HepG2 (cell line): ENCODE measurements around the gene GPR17. TPM values are rescaled to one million over a fixed set of nuclear protein-coding genes. Genes with fewer than 3 reads are reported as not detected.

Experiments used
- ATAC-seq: fragments of 200-7000 bp; cut with Tn5 transposase; 3 replicates; pipeline ENCODE4 v1.9.1; 2020; ENCODE audit warnings: mild to moderate bottlenecking, moderate library complexity
- BruUV-seq: library from RNA; stranded (reverse); fragments of 400-500 nt; replicated peaks from 2 replicates; lab custom pipeline; 2021; lab: Mats Ljungman, UMichigan
- CTCF ChIA-PET: fragments of 300-600 bp; formaldehyde crosslinking; extraction: SDS; loops from one replicate; lab custom pipeline; 2021; ENCODE audit warnings: low total read pairs, inconsistent platforms, low intra/inter-chr PET ratio; lab: Yijun Ruan, JAX
- POLR2A ChIA-PET: fragments of 350-600 bp; sonication (Branson Sonifier 250); formaldehyde crosslinking; loops from one replicate; lab custom pipeline; 2020; ENCODE audit warnings: antibody characterized with exemption, inconsistent platforms; lab: Yijun Ruan, JAX
- DNase-seq: peaks from one replicate; pipeline ENCODE4 v3.0.0-alpha.2; 2015; ENCODE audit warnings: low spot score
- FAIRE-seq: peaks from 3 replicates; lab custom pipeline; 2011; peaks lifted over from hg19 to GRCh38; lab: Jason Lieb, UNC
- H2AFZ ChIP-seq: one replicate; pipeline ENCODE4 v1.6.1; 2011; ENCODE audit warnings: low read length, inconsistent platforms
- H3K27ac ChIP-seq: fragments of 300-600 bp; 3 replicates; pipeline ENCODE4 v1.8.0; 2011; ENCODE audit warnings: mixed run types, mild to moderate bottlenecking, mixed read lengths, low read length, inconsistent platforms; ENCODE audit not compliant: insufficient read depth; ENCODE audit errors: extremely low read length
- H3K27me3 ChIP-seq, 2 experiments: fragments of 200-600 bp in 1 of 2; 2 replicates in 1 of 2; 3 replicates in 1 of 2; pipeline versions ENCODE4 v1.6.0 to v1.8.0; 2011; ENCODE audit warnings: low read length in 2 of 2, mild to moderate bottlenecking in 2 of 2, moderate library complexity in 2 of 2, inconsistent platforms in 1 of 2; ENCODE audit not compliant: insufficient read depth in 2 of 2, control insufficient read depth in 1 of 2
- H3K36me3 ChIP-seq, 2 experiments: fragments of 200-600 bp in 1 of 2; replicated peaks in 1 of 2; 2 replicates in 1 of 2; 3 replicates in 1 of 2; pipeline versions ENCODE4 v1.5.1 to v1.8.0; 2011; ENCODE audit warnings: low read length in 2 of 2, inconsistent platforms in 1 of 2; ENCODE audit not compliant: insufficient read depth in 2 of 2, control insufficient read depth in 1 of 2
- H3K4me1 ChIP-seq: 2 replicates; pipeline ENCODE4 v1.5.1; 2012; ENCODE audit warnings: low read length, inconsistent platforms; ENCODE audit not compliant: insufficient read depth
- H3K4me2 ChIP-seq: 2 replicates; pipeline ENCODE4 v1.6.0; 2011; ENCODE audit warnings: low read depth, low read length, inconsistent platforms
- H3K4me3 ChIP-seq, 3 experiments: fragments of 200-600 bp in 1 of 3; sonication (generic), shearing (Covaris generic) in 1 of 3; replicated peaks in 1 of 3; 2 replicates each; pipeline ENCODE4 v1.5.1; 2011 to 2016; ENCODE audit warnings: low read length in 3 of 3, inconsistent platforms in 2 of 3, low read depth in 2 of 3, mild to moderate bottlenecking in 2 of 3, control low read depth in 1 of 3, mixed read lengths in 1 of 3; ENCODE audit not compliant: insufficient read depth in 1 of 3
- H3K79me2 ChIP-seq: one replicate; pipeline ENCODE4 v1.6.1; 2011; ENCODE audit warnings: low read length, inconsistent platforms; ENCODE audit not compliant: insufficient read depth
- H3K9ac ChIP-seq: 2 replicates; pipeline ENCODE4 v1.6.0; 2011; ENCODE audit warnings: mild to moderate bottlenecking, low read depth, low read length, inconsistent platforms; ENCODE audit not compliant: insufficient read depth
- H3K9me3 ChIP-seq: 2 replicates; pipeline ENCODE4 v1.5.1; 2012; ENCODE audit warnings: mild to moderate bottlenecking, low read length
- H4K20me1 ChIP-seq: 2 replicates; pipeline ENCODE4 v1.6.0; 2011; ENCODE audit warnings: inconsistent platforms, mild to moderate bottlenecking, low read length, moderate library complexity; ENCODE audit not compliant: insufficient read depth
- ASH2L ChIP-seq: fragments of 300-600, 200-600 bp; sonication (generic); IDR thresholded peaks from 2 replicates; pipeline ENCODE4 v1.7.0; 2017; ENCODE audit warnings: low read depth, mild to moderate bottlenecking, moderate library complexity, mixed read lengths, low read length; ENCODE audit not compliant: insufficient read length
- HOXD1 ChIP-seq: sonication (generic); formaldehyde crosslinking; IDR thresholded peaks from 2 replicates; pipeline ENCODE4 v1.5.0; 2020; ENCODE audit warnings: missing genetic modification reagents
- KMT2B ChIP-seq: IDR thresholded peaks from 2 replicates; pipeline ENCODE4 v1.6.1; 2016; ENCODE audit warnings: missing genetic modification reagents, missing compliant biosample characterization
- RFX5 ChIP-seq: IDR thresholded peaks from 2 replicates; pipeline ENCODE4 v1.6.1; 2011; ENCODE audit warnings: low read depth, low read length, improper control_type of control experiment
- SIX1 ChIP-seq: sonication (generic); formaldehyde crosslinking; IDR thresholded peaks from 2 replicates; pipeline ENCODE4 v1.4.0; 2020; ENCODE audit warnings: missing genetic modification reagents, borderline replicate concordance
- SRF ChIP-seq: IDR thresholded peaks from 2 replicates; pipeline ENCODE4 v1.6.1; 2011; ENCODE audit warnings: mild to moderate bottlenecking, low read depth, low read length, moderate library complexity
- THAP11 ChIP-seq: IDR thresholded peaks from 2 replicates; pipeline ENCODE4 v1.6.1; 2016; ENCODE audit warnings: missing biosample characterization, missing genetic modification reagents
- THYN1 ChIP-seq: sonication (generic); formaldehyde crosslinking; IDR thresholded peaks from 2 replicates; pipeline ENCODE4 v1.8.1; 2023; ENCODE audit warnings: low read depth, mild to moderate bottlenecking, moderate library complexity, missing genetic modification reagents, borderline replicate concordance
- ZNF180 ChIP-seq: sonication (generic); formaldehyde crosslinking; IDR thresholded peaks from 2 replicates; pipeline ENCODE4 v1.4.0; 2020; ENCODE audit warnings: low read depth, missing genetic modification reagents, borderline replicate concordance
- ZNF343 ChIP-seq: sonication (generic); formaldehyde crosslinking; IDR thresholded peaks from 2 replicates; pipeline ENCODE4 v1.4.0; 2020; ENCODE audit warnings: mild to moderate bottlenecking, missing genetic modification reagents
- ZNF703 ChIP-seq: sonication (generic); formaldehyde crosslinking; IDR thresholded peaks from 2 replicates; pipeline ENCODE4 v1.5.1; 2020; ENCODE audit warnings: missing genetic modification reagents, mild to moderate bottlenecking, moderate library complexity, borderline replicate concordance
- in situ Hi-C: cut with HindIII; loops from 2 replicates; pipeline ENCODE4 v1.10.0; 2017; ENCODE audit warnings: low pct_unique_long_range_greater_than_20kb; ENCODE audit not compliant: extremely low pct_ligation_motif_present
- intact Hi-C: fragments of 100-400 bp; cut with micrococcal nuclease; formaldehyde crosslinking; loops from one replicate; pipeline ENCODE4 v1.10.0; 2022; ENCODE audit not compliant: unreplicated experiment
- polyA plus RNA-seq, 8 experiments: library from polyadenylated mRNA; depleted of rRNA in 3 of 8; stranded (reverse) in 7 of 8; unstranded in 1 of 8; fragments of >200 nt; fragmentation: Illumina TruSeq in 4 of 8; extraction: Trizol in 4 of 8; gene quantifications; 2 replicates each; pipeline versions ENCODE4 v1.2.1 to v1.2.3, GENCODE V29; 2011 to 2016; ENCODE audit warnings: low read depth in 4 of 8, missing spikeins in 1 of 8, mixed read lengths in 1 of 8; ENCODE audit not compliant: insufficient read depth in 1 of 8
- total RNA-seq, 5 experiments: library from RNA; depleted of rRNA; stranded (reverse); fragments of >200 nt; fragmentation: Illumina TruSeq; extraction: Trizol; gene quantifications; 2 replicates each; pipeline ENCODE4 v1.2.3, GENCODE V29; 2016; ENCODE audit warnings: low read depth in 1 of 5
- TF ChIP-seq, protein P1 (sequence below): IDR thresholded peaks from 2 replicates; pipeline ENCODE4 v1.6.1; 2016; ENCODE audit warnings: missing compliant biosample characterization, missing genetic modification reagents, borderline replicate concordance
- TF ChIP-seq, protein P2 (sequence below): sonication (generic); formaldehyde crosslinking; IDR thresholded peaks from 2 replicates; pipeline ENCODE4 v1.4.0; 2020; ENCODE audit warnings: missing genetic modification reagents

Gene GPR17
- total and polyA plus RNA-seq, 2 of the 13 experiments (the other 11 are each of a cell fraction or from before 2014, with no cell fraction given), result not detected

DNA sequence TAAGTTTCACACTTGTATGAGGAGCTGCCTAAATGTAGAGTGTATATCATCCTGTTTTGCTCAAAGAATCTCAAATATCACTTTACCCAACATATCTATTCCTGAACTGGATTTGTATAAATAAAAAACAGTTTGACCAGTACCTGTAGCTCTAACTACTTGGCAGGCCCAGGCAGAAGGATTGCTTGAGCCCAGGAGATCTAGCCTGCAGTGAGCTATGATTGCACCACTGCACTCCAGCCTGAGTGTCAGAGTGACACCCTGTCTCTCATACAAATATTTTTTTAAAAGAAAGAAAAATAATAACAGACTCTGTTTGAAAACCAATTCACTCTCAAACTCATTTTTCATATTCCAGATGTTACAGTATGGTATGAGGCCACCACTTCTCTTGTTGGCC is 37.1 kb downstream of the GPR17 start:
- no peak for DNase-seq
- no TSS peak for BruUV-seq
- H3K79me2 ChIP-seq, result no peaks in the 10 kb centered on the region

More for the DNA sequence above, 37.1 kb downstream of the GPR17 start:
- Histone ChIP-seq H3K27me3 (peaks cover 7 to 56% of the 10 kb centered on the region in 2 experiments), H4K20me1 (no peaks in the 10 kb centered on the region), H3K36me3 (no peaks in the 10 kb centered on the region), H3K4me2 (no peak overlapping the region), H3K9ac (no peak overlapping the region), H3K27ac (no peak overlapping the region), H2AFZ (no peak overlapping the region), H3K4me1 (peaks cover 15% of the 10 kb centered on the region), H3K9me3 (no peaks in the 10 kb centered on the region), H3K4me3 (no peak overlapping the region)
- intact Hi-C loops, result no loop called here
- ChIA-PET CTCF (no interaction called here), POLR2A (no interaction called here)
- no peak for TF ChIP-seq RFX5
- TF ChIP-seq KMT2B, result no peak
- no peak for TF ChIP-seq ZNF180 (CRISPR knock-in tag)
- no peak for TF ChIP-seq SRF
- TF ChIP-seq THYN1 (CRISPR knock-in tag), result no peak
- TF ChIP-seq, protein P1, sequence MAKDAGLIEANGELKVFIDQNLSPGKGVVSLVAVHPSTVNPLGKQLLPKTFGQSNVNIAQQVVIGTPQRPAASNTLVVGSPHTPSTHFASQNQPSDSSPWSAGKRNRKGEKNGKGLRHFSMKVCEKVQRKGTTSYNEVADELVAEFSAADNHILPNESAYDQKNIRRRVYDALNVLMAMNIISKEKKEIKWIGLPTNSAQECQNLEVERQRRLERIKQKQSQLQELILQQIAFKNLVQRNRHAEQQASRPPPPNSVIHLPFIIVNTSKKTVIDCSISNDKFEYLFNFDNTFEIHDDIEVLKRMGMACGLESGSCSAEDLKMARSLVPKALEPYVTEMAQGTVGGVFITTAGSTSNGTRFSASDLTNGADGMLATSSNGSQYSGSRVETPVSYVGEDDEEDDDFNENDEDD (CRISPR knock-in tag), result no peak
- TF ChIP-seq SIX1, result no peak
- no peak for TF ChIP-seq HOXD1
- TF ChIP-seq THAP11 (CRISPR knock-in tag), result no peak
- TF ChIP-seq ZNF343 (CRISPR knock-in tag), result no peak
- no peak for TF ChIP-seq ASH2L
- TF ChIP-seq, protein P2, sequence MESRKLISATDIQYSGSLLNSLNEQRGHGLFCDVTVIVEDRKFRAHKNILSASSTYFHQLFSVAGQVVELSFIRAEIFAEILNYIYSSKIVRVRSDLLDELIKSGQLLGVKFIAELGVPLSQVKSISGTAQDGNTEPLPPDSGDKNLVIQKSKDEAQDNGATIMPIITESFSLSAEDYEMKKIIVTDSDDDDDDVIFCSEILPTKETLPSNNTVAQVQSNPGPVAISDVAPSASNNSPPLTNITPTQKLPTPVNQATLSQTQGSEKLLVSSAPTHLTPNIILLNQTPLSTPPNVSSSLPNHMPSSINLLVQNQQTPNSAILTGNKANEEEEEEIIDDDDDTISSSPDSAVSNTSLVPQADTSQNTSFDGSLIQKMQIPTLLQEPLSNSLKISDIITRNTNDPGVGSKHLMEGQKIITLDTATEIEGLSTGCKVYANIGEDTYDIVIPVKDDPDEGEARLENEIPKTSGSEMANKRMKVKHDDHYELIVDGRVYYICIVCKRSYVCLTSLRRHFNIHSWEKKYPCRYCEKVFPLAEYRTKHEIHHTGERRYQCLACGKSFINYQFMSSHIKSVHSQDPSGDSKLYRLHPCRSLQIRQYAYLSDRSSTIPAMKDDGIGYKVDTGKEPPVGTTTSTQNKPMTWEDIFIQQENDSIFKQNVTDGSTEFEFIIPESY (CRISPR knock-in tag), result no peak
- no peak for TF ChIP-seq ZNF703
- in situ Hi-C loops, result no loop called here
- FAIRE-seq (no peak), ATAC-seq (no peak)
